Heart left ventricle (tissue), 13 donors: ENCODE data around the gene KLRC1.

Experiments
- CTCF ChIP-seq, 12 donors: fragments of 200-600 bp; sonication (generic) in 4 of 12; IDR thresholded peaks; one replicate each; pipeline versions ENCODE4 v1.5.0 to v1.8.0; 2018 to 2022; ENCODE audit warnings: antibody characterized with exemption in 12 of 12, mild to moderate bottlenecking in 5 of 12
- POLR2A ChIP-seq, 2 donors: fragments of 450-650 bp; IDR thresholded peaks; one replicate each; pipeline ENCODE4 v1.6.1; 2017; ENCODE audit warnings: antibody characterized with exemption in 2 of 2, mild to moderate bottlenecking in 2 of 2, moderate library complexity in 2 of 2
- donor health status: ischemic (EF 13 %, LVEDD 7.1; RV severe dilation, severe dysfunction).
- donor health status: DM: no; HTN: yes; CAD: no.
- donor health status: DM: no; HTN: no; CAD: no.
- donor health status: ischemic (EF 25% LVEDD 6.9; RV normal size, moderate dysfunction).
- donor health status: ischemic (EF 25% LVEDD 5.7; RV mildly dilated, moderate dysfunction).
- donor health status: ischemic (EF 35%, LVEDD 5.7; RV mildly dilated, moderate dysfunction).
- donor health status: nonischemic (EF 11% LVEDD 7.7; RV severe dilation, severe dysfunction).
- donor health status: DM: yes; HTN: yes; CAD: no.
- donor health status: PGD.
- donor health status: ischemic (EF 29% LVEDD 5.4; RV normal size, mild dysfunction).
- donor health status: nonischemic (EF 23%, LVEDD 6.1; RV moderate dilation, normal function).

GRCh38 chr12:10457760-10458159 is 4.6 kb upstream of the KLRC1 start:
- TF ChIP-seq CTCF (IDR thresholded peaks at IDR 0.05) (no peak), POLR2A (IDR thresholded peaks at IDR 0.05) (no peak)
